GM12801 (cell line): Measurements from ENCODE around the gene GLCCI1.

Experiments
- CTCF ChIP-seq: IDR thresholded peaks from one replicate; pipeline ENCODE4 v1.5.1; 2011; ENCODE audit warnings: control low read depth; ENCODE audit not compliant: insufficient read length; ENCODE audit errors: extremely low read depth

GLCCI1 gene

GRCh38 chr7:7989616-7990440 is 21.2 kb downstream of the GLCCI1 start:
- TF ChIP-seq CTCF = no peak

GRCh38 chr7:7990441-7990761 is 21.8 kb downstream of the GLCCI1 start:
- TF ChIP-seq CTCF = no peak

- TF ChIP-seq CTCF = no peak
These were observed 23.9 kb downstream of the GLCCI1 start for GRCh38 chr7:7992506-7992905.

GRCh38 chr7:7996568-7996967 is 28.0 kb downstream of the GLCCI1 start:
- no peak for TF ChIP-seq CTCF

- no peak for TF ChIP-seq CTCF
These were observed 31.8 kb downstream of the GLCCI1 start for GRCh38 chr7:8000315-8000941.

GRCh38 chr7:8003077-8003476 is 34.5 kb downstream of the GLCCI1 start:
- TF ChIP-seq CTCF = no peak

GRCh38 chr7:8005279-8005678 is 36.7 kb downstream of the GLCCI1 start:
- no peak for TF ChIP-seq CTCF
